ENCODE measurements around the gene PLXNC1.

Gene PLXNC1

DNA sequence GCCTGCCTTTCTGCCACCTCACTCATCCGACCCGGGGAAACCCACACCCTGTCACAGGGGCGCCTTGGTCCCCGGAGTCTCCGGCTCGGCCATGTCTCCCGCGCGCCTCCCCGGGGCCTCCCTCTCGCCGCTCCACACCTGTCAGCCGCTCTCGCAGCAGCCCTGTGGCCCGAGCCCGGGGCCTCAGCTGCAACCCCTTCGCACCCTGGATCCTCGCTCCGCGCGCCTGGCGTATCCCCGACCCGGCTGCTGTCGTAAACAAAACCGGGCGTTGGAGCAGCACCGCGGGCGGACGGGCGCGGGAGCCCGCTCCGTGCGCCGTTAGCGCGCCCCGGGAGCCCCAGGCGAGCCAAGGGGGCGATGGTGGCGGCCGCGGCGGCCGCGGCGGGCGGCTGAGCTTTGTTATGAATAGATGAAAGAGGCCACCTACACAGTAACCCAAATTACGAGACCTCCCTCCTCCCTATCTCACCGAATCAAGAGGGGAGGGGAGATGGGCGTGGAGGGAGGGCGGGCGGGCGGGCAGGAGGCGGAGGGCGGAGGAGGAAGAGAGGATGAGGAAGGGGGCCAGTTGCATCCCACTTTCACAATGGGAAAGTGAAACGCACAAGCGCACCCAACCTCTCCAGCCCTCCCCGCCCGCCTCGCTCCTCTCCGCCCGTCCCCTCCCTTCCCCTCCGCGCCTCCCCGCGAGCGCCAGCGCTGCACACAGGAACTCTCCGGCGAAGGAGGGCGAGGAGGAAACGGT is at the start of gene PLXNC1:
Gene PLXNC1 (plus strand): TSS at position 587 of the 748 bp plus-strand sequence. CDS start 395 bp downstream, outside the sequence.
- peak in 1 of 2 donors; percentile 31 for DNase-seq

DNA sequence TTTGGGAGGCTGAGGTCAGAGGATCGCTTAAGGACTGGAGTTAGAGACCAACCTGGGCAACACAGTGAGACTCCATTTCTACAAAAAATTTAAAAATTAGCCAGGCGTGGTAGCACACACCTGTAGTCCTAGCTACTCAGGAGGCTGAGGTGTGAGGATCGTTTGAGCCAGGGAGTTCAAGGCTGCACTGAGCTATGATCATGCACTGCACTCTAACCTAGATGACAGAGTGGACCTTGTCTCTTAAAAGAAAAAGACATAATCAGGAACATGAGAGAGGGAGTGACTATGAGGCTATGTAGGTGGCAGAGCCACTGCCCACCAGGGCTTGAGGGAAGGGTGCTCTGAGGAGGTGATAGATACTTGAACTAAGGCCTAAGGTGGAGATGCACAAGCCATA is 49.2 kb upstream of the PLXNC1 start:
- DNase-seq = no peak

DNA sequence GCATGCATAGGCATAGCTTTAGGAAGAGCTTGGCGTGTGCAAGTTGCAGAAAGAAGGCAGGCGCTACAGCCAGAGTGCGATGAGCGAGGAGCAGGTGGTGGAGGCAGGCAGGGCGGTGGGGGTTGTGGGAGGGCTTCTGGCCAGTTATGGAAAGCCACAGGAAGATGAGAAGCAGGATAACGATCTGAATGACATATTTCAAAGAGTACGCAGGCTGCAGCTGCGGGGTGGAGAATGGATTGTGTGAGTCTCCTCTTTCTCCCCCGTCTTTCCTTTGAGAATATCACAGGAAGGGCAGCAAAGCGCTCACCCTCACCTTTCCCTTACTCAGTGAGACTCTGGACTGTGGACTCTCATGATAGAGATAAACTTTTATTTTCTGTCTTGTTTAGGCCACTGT is 48.7 kb upstream of the PLXNC1 start:
- DNase-seq = no peak

DNA sequence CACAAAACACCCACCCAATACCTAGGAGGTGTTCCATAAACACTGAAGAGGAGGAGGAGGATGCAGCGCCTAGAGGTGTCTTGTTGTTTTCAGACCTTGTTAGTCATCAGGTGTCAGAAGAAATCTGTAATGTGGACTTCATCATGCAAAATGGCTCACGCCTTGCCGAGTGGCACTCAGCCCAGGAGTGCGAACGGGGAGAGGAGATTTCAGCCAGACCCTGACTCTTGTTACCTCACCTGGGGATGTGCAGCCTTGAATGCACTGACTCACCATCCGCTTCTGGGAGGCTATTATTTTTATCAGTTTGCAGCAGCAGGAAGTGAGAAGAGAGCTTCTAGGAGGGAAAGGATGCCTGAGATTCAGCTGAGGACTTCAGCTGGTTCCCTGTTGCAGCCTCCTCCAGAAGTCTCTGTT is 48.2 kb upstream of the PLXNC1 start:
- no peak for DNase-seq

DNA sequence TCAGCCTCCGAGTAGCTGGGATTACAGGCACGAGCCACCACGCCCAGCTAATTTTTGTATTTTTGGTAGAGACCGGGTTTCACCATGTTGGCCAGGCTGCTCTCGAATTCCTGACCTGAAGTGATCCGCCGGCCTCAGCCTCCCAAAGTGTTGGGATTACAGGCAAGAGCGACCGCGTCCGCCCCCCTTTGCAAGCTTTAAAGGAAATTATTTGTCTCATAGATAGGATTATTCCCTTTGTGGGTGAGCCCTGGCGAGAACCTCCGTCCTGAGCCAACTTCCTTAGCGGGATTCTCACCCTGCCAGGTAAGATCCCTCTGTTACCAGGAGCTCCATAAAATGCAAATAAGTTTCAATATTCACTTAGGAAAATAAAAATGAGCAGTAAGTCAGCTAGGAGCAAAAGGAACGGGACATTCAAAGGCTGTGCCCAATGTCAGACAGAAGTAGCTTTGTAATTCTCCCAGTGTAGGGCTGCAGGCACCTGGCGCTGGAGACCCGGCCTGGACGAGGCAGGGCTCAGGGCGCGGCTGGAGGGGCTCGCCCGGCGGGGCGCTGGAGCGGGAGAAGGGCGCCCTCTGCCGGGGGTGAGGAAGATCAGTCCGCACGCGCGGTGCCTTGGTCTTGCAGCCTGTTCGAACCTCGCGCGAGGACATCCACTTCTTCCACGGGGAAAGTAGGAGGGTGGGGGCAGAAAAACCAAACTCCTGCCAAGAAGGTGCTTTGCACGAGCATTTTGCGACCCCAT is 47.2 kb upstream of the PLXNC1 start:
- DNase-seq = peak; percentile 57 to 69

DNA sequence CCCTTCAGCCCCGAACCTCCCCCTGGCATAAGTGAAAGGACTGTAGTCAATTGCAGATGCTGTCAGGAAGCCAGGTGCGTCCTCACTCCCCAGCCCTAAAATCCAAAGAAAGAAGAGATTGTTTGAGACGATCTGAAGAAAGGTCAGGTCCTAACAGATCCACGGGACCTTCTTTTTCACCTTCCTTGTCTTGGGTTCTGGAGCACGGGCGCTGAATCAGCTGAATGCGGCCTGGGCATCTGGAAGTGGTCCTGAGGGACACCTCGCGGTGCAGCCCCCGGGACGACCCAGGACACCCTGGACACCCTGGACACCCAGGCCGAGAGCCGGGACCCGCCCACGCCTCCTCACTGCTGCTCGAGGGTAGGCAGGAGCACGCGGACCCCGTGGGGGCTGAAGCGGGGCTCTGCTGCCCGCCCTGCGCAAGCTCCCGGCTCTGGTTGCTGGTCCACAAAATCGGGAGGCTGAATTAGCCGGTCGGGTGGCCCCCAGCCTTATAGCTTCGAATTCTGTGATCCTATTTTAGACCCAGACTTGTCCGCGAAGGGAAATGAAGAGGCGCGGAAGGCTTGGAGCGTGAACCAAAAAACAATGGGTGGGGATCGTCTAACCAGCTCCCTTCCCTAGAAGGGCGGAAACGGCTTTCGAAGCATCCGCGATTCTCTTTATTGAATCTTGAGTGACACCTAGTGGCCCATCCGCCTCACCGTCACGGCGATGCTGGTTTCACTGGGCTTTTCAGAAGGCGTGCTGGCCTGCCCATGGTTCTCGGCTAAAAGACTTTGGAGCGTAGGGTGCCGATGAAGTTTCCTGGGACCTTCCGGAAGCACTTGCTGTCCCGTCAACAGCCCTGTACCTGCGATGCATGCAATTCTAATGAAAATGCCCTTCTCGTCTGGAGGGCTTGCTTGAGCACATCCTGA is 46.4 kb upstream of the PLXNC1 start:
- DNase-seq = peak; percentile 74 to 82

DNA sequence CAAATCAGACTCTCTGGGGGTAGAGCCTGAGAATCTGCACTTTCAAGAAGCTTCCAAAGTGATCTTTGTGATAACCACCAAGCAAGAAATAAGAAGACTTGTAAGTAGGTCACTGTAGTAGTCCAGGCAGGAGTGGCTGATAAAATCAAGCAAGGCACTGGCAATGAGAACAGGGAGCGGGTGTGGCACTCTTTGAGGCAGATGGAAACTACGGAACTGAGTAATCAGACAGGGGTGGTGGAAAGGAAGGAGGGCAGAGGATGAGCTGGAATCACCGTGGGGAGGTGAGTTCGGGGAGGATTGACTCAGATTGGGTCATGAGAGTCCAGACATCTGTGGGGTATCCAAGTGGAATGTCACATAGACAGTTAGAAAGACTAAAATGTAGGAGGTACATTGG is 44.4 kb upstream of the PLXNC1 start:
- no peak for DNase-seq

DNA sequence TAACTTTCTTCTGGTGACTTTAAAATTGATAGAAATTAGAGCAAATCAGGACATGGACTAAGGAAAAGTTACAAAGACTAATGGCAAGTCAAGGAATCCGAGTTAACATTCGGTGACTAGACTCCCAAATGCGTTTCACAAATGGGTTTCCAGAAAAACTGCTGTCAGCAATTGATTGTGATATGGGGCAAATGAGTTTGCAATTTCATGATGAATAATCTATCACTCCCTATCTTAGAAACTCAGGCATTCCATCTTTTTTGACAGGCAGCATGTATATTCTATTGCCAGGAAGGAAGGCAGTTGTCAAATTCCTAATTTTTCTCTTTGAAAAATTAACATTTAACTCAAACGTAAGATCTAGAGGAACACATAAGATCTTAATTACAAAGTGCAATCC is 40.5 kb upstream of the PLXNC1 start:
- no peak for DNase-seq

DNA sequence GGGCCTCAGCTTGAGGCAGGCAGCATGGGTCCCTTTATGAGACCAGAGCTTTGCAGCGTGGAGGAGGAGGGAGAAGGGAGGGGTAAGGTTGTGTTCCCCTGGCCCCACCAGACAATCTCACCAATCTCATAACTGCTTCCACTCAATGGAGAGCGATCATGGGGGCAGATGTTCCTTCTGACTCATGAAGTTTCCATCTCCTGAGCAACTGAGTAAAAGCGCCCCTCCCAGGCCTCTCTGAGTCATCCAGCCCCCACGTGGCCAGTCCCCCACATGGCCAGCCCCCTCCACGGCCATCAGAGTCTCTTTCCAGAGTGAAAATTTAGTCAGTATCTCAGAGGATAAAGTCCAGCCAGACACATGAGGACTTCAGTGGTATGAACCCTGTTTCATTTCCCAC is 39.2 kb upstream of the PLXNC1 start:
- DNase-seq = no peak

DNA sequence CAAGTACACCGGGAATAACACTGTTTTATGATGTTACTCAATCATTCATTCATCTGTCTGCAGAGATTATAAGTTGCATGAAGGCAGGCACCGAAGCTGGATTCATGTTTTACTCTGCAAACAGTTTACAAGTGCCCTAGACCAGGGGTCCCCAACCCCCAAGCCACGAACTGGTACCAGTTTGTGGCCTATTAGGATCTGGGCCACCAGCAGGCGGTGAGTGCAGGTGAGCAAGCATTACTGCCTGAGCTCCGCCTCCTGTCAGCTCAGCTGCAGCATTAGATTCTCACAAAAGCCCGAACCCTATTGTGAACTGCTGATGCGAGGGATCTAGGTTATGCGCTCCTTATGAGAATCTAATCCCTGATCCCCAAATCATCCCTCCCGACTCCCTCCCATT is 38.1 kb upstream of the PLXNC1 start:
- DNase-seq = no peak

DNA sequence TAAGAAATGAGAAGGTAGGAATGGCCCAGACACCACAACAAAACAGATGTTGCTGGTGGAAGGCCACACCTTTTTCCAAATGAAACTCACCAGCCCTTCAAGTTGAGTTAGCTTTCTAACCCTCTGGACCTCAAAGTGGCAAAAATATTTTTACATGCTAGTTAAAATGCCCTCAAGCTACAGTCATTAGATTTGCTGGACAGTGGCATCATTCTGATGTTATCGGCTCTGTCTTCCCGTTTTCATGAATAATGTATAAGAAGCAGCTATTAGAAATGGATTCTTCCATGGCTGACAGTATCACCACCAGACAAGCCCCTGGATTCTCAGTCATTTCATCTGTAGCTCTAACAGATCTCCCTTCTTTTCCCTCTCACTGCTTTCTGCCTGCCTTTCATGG is 37.1 kb upstream of the PLXNC1 start:
- DNase-seq = no peak

DNA sequence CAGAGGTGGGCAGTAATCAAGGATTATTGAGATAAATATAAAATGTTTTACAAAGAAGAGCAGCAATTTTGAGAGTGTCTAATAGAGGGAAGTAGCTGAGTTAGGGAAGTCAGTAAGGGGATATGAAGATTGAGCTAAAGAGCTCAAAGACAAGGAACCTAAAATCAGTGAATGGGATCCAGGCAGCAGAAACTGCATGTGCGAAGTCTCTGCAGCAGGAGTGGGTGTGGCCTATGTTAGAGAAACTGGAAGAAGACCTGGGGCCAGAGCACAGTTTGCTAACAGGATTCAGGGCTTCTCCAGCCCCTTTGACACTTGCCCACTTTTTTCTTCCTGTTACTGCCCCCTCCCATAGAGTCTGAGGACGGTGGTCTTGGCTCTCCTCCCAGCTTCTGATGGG is 36.3 kb upstream of the PLXNC1 start:
- no peak for DNase-seq

DNA sequence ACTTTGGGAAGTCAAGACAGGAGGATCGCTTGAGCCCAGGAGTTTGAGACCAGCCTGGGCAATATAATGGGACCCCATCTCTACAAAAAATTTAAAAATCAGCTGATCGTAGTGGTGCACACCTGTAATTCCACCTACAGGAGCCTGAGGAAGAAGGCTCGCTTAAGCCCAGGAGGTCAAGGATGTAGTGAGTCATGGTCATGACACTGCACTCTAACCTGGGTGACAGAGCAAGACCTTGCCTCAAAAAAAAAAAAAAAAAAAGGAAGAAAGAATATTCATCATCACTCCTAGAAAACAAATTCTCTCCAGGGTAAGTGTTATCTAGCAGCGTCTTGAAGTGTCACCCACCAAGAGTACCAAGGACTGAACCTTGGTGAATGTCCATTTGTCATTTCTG is 34.2 kb upstream of the PLXNC1 start:
- no peak for DNase-seq

DNA sequence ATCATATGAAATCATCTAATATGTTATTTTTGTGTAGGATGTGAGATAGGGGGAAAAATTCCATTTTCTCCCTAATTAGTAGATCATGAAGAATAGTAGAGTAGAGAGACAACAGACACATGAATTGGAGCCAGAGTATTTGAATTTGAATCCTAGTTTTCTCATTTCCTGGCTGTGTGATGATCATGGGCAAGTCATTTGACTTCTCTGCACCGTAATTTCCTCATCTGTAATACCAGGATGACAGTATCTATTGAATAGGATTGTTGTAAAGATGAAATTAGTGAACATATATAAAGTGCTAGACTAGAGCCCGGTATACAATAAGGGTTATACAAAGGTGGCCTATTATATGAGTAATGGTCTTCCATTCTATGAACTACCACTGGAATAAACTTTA is 32.2 kb upstream of the PLXNC1 start:
- DNase-seq = no peak

DNA sequence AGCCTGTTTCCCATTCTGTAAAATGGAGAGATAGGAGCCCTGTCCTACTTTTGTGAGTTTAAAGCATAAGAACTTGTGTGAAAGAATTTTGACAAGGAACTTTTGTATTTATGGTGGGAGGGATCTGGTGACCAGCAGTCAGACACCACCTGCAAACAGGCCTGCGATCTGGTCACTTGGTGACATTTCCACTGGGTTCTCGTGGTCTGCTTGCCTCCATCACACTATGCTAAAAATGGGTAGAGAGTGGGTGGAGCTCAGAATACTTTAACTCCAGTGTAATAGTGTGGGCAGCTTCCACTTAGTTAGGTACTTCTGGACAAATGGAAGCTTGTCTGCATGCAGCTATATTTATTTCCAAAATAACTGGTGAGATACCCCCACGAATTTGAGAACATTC is 26.5 kb upstream of the PLXNC1 start:
- no peak for DNase-seq

DNA sequence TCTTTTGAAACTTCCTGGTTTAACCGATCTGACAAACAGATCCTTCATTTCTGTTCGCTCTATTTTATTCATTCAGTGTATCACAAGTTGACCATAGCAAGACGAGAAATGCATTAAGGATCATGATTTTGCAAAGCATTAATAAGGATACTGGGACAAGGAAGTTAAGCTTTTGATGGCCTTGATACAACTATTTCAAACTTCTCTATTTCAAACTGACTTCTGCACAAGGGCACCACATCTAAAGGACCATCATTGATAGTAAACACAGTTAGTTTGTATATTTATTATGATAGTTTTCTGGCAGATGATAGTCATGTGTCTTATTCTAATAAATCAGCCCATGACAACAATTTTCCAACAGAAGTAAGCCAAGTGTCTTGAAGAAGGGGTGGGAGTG is 25.8 kb upstream of the PLXNC1 start:
- no peak for DNase-seq

DNA sequence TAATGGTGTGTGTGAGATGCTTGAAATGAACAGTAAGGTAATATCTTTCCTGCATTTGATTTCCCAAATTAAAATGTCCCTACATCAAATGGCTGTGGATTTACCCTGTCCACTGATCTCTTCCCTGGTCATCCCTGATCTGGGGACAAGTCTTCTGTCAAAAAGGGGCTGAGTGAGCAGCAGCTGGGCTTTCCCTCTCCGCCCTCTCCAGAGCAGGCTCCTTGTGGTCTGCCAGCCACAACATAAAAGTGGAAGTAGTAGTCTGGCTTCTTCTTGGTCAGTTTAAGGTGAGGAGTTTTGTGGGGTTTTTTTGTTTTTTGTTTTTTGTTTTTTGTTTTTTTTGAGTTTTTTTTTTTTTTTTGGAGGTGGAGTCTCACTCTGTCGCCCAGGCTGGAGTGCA is 25.2 kb upstream of the PLXNC1 start:
- no peak for DNase-seq

DNA sequence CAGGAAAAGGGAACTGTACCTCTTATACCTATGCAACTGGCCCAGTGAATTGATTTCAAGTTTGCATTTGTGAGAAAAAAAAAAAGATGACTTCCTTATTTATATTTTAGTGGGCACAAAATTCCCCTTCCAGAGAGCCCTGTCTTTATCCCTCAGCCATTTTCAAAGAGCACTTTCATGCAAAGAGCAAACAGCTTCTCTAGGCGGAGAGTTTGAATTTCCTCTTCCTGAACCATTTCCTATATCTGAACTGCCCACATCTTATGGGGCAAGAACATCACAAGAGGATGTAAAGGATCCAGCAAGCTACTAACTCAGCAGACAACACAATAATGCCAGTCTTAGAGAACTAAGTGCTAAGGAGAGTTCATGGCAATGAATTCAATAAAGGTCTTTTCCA is 22.3 kb upstream of the PLXNC1 start:
- DNase-seq = no peak

DNA sequence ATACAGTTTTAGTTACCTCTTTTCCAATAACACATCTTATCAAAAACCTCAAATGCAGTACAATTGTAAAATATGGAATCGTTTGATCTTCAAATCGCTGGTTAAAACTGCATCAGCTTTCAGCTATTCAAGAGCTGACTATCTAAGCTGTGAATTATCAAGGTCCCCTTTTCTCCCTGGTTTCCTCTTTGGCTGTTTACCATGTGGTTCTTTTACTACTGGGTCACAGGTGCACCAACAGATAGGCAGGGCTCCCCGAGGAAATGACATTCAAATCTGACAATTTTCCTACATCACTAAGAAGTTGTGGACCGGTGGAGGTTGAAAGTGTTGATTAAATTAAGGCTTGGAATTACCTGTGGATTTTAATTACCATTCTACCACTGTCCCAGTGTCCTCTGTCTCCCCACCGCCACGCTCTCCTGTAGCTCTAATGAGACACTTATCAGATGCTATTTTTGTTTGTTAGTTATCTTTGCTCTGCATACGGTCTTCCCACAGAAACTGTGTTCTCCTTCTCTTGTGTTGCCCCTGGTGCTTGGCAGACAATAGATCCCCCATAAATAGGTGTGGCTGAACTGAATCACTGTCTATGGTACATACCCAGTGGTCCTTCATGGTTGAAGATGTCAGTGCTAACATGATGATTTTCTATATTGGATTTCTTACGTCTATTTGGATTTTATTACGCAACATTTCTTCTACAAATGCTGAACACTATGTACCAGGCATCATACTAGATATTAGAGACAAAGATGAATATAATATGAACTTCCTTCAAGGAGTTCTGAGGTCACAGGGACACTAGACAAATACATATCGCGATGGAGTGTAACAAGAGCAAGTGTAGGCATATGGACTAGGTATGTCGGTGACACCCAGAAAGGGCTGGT is 20.9 kb upstream of the PLXNC1 start:
- no peak for DNase-seq

DNA sequence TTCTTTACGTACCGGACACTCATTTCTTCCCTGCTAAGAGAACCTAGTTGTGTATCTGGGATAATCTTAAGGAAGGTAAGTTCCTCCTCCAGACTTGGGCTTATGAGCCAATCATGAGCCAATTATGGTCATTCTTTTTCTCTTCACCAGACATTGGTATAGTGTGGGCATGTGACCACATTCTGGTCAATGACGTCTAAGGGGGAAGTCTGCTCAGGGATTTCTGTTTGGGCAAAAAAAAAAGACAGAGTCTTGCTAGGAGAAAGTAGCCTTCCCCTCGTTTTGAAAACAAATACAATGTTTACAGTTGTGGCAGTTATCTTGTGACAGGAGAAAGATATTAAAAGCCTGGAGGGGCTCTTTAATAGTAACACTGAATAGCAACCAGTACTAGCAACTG is 20.1 kb upstream of the PLXNC1 start:
- DNase-seq = no peak

DNA sequence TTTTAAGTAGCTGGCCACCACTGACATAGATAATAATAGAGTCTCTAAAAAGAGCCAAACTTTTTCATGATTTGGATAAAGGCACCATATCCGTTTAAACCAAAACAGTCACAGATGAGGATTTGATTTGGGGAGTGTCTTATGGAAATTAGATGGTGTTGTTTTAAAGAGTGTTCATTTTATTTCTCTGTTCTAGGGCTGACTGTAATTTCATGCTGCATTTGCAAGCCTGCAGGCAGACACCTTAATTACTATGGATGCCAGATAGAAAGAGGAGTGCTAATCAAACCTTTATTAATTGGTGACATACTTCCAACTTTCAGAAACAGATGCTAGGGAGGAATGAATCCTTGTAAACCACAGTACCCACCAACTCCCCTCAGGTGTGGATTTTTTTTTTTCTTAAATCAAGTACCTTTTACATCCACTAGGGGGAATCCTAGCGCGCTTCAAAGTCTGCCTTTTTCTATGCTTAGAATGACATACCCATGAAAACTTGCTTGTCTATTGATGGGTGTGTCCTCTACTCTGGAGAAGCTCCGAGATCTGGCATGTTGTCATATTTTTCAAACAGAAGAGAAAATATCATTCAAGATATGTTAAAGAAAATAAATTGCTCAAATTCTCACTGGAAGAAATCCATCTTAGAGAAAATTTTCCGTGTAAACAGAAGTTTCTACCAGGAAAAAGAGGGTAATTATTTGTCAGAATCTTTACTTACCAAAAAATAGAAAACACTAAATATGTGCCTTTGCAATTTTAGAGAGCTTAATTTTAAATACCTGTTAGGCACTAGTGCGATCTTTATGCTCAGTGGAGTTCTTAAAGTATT is 14.2 kb upstream of the PLXNC1 start:
- DNase-seq = no peak

Measured in hippocampal formation (tissue), 2 donors.